HG03432 (cell line): ENCODE data around the gene PRDM7.
"Not testable (repeated sequence)": the region's sequence is repeated elsewhere in the genome, so short reads cannot be mapped to it uniquely, and the experiment has no call there.

Experiments used
- ATAC-seq: cut with Tn5 transposase; IDR thresholded peaks from one replicate; pipeline ENCODE4 v1.9.1; 2021; ENCODE audit warnings: mild to moderate bottlenecking, moderate library complexity; ENCODE audit not compliant: unreplicated experiment

PRDM7 gene

GRCh38 chr16:90016339-90016950 is 60.7 kb downstream of the PRDM7 start:
- ATAC-seq: no peak

DNA sequence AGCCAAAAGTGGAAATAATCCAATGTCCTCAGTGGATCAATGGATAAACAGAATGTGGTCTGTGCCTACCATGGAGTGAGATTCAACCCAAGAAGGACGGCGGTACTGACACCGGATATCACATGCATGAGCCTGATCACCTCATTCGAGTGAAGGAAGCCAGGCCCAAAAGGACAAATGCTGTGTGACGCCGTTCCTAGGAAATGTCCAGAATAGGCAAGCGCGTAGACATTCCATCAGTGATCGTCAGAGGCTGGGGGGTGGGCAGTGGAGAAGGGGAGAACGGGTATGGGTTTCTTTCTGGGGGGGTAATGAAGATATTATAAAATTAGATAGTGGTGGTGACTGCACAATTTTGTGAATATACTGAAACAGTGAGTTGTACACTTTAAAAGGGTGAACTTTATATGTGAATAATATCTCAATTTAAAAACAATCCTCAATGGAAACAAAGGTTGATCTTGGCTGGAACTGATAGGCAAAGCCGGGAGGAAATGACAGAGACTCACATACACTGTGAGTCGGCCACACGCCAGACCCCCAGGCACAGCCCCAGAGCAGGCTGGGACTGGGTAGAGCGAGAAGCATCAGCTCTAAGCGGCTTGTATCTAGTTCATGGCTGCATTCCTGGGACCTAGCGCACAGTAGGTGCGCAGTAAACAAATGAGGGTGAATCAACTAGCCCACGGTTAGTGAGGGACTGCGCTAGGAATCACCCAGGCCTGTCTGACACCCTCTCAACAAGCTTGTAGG is 61.4 kb downstream of the PRDM7 start:
- ATAC-seq: no peak

DNA sequence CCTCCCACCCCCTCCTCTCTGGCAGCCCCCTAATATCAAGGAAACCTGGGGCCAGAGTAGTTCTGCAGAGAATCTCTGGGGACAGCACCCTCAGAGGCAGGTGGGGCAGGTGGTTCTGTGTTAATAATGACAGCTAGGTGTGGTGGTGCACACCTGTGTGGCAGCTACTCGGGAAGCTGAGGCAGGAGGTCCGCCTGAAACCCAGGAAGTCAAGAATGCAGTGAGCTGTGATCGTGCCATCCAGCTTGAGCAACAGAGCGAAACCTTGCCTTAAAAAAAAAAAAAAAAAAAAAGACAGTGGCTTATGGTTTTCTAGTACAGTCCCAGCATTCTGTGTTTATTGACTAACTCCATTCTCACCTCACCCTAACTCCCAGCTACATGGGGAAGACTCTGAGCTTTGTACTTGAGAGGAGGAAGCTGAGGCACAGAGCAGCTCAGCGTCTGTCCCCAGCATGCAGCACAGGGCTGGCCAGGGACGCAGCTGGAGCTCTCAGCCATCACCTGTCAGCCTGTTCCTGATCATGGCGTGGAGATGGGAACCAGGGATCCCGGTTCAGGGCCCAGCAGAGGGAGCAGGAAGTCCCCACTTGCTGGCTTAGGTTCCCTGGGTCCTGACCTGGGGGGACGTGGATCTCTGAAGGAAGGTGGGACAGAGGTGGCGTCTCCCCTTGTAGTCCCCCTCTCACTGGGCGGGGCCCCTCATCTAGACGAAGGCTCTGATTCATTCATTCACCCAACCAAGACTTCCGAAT is 64.0 kb downstream of the PRDM7 start:
- no peak for ATAC-seq

GRCh38 chr16:90011908-90012501 is 65.1 kb downstream of the PRDM7 start:
- ATAC-seq: no peak

- ATAC-seq: no peak
These were observed 65.7 kb downstream of the PRDM7 start for GRCh38 chr16:90011508-90011819.

DNA sequence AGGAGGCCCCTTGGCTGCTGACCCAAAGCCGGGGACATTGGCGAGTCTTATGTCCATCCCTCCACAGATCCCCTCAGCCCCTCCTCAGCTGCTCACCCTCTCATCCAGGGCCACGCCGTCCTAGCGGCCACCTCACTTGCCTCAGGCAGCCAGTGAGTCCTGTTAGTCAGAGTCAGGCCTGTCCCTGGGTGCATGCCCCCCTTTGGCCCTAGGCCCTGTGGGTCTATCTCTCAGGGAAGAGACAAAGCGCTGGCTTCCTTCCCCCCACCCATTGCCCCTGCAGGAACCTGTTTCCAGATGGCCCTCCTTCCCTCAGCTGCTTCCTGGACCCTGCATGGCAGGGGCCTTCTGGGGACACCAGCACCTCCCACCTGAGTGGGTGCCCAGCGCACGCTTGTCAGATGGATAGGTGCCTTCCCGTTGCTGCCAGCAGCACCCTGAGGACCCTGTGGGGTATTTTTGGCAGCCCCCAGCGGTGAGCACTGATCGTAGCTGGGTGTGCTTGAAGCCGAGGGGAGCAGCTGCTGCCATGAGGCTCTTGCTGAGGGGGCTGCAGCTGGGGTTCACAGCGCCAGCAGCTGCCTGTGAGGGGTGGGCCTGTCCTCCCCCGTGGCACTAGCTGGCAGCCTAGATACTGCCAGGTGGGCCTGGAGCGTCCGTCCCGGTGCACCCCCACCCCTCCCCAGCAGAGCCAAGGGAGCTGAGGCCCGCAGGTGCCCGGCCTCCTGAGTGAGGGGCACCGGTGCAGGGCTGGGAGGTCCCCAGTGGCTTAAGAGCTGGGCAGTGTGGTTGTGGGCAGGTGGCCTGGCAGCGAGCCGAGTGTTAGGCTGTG is 66.2 kb downstream of the PRDM7 start:
- no peak for ATAC-seq

- no peak for ATAC-seq
These were observed 67.8 kb downstream of the PRDM7 start for GRCh38 chr16:90009172-90009899.

DNA sequence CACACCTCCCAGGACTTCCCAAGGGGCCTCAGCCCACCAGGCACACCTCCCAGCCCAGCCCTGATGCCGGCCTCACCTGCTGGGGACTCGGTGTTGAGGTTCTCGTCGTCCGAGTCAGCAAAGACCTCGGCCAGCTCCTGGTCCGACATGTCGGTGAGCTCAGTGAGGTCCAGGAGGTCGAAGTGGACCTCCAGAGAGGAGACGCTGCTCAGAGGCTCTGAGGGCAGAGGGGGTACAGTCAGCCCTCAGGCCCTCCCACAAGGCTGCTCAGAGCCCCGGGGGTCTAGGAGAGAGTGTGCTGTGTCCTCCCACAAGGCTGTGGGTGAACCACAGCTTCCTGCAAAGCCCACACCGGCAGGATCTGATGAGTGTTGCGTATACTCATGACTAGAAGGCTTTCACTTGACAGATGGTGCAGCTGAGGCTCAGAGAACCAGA is 68.4 kb downstream of the PRDM7 start:
- peak; percentile 50 for ATAC-seq

DNA sequence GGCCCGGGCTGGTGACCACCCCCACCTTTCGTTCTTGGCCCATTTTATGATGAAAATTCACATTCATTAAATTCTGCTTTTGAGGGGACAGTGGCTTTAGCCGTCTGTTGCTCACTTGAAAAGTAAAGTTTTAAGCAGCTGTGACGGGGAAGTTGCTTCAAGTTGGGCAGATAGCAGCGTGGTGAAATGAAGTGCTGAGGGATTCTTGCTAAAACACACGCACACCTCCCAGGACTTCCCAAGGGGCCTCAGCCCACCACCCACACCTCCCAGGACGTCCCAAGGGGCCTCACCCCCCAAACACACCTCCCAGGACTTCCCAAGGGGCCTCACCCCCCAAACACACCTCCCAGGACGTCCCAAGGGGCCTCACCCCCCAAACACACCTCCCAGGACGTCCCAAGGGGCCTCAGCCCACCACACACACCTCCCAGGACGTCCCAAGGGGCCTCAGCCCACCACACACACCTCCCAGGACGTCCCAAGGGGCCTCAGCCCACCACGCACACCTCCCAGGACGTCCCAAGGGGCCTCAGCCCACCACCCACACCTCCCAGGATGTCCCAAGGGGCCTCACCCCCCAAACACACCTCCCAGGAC is 69.4 kb downstream of the PRDM7 start:
- ATAC-seq: not testable (repeated sequence)

- no peak for ATAC-seq
These were observed 70.1 kb downstream of the PRDM7 start for GRCh38 chr16:90007015-90007414.
